ENCODE measurements around the gene HIVEP3.

HIVEP3 gene

GRCh38 chr1:41582004-41582325 lies 336.8 kb downstream of the HIVEP3 start:
- H3K9ac ChIP-seq (ENCODE audit: low read length) = no peak overlapping the region
- H4K20me1 ChIP-seq (ENCODE audit: insufficient read depth, low read length) = no peaks in the 10 kb centered on the region
- no peak overlapping the region for H3K4me3 ChIP-seq (ENCODE audit: low read depth, low read length, poor library complexity, severe bottlenecking)
- H3F3A ChIP-seq (ENCODE audit: insufficient read depth, low read length) = no peaks in the 10 kb centered on the region
- no peak overlapping the region for H3K27ac ChIP-seq (ENCODE audit: low read depth, low read length, poor library complexity, severe bottlenecking)
- no peaks in the 10 kb centered on the region for H3K9me2 ChIP-seq (ENCODE audit: low read depth, low read length)
- H3K4me2 ChIP-seq (ENCODE audit: low read length) = no peak overlapping the region
- H3K79me2 ChIP-seq (ENCODE audit: insufficient read depth, low read length) = no peaks in the 10 kb centered on the region
- H3K36me3 ChIP-seq (ENCODE audit: insufficient read depth, low read length) = no peaks in the 10 kb centered on the region
- peaks cover 8% of the 10 kb centered on the region for H3K4me1 ChIP-seq (ENCODE audit: insufficient read depth, low read length, severe bottlenecking)
- TF ChIP-seq EZH2 (IDR thresholded peaks at IDR 0.05; ENCODE audit: borderline replicate concordance, low read length) (no peak), CTCF (IDR thresholded peaks at IDR 0.05; ENCODE audit: low read length) (no peak)
- H3K27me3 ChIP-seq (ENCODE audit: insufficient read depth, low read length) = no peaks in the 10 kb centered on the region
- H2AFZ ChIP-seq (ENCODE audit: low read length) = no peak overlapping the region
- no peaks in the 10 kb centered on the region for H3K9me3 ChIP-seq (ENCODE audit: low read length)

GRCh38 chr1:41581216-41582003 lies 337.3 kb downstream of the HIVEP3 start:
- no peak overlapping the region for H3K27ac ChIP-seq (ENCODE audit: low read depth, low read length, poor library complexity, severe bottlenecking)
- H3K4me2 ChIP-seq (ENCODE audit: low read length) = no peak overlapping the region
- H3K4me3 ChIP-seq (ENCODE audit: low read depth, low read length, poor library complexity, severe bottlenecking) = no peak overlapping the region
- H2AFZ ChIP-seq (ENCODE audit: low read length) = no peak overlapping the region
- H4K20me1 ChIP-seq (ENCODE audit: insufficient read depth, low read length) = no peaks in the 10 kb centered on the region
- peaks cover 8% of the 10 kb centered on the region for H3K4me1 ChIP-seq (ENCODE audit: insufficient read depth, low read length, severe bottlenecking)
- TF ChIP-seq EZH2 (IDR thresholded peaks at IDR 0.05; ENCODE audit: borderline replicate concordance, low read length) (no peak), CTCF (IDR thresholded peaks at IDR 0.05; ENCODE audit: low read length) (no peak)
- no peaks in the 10 kb centered on the region for H3K27me3 ChIP-seq (ENCODE audit: insufficient read depth, low read length)
- no peaks in the 10 kb centered on the region for H3K9me2 ChIP-seq (ENCODE audit: low read depth, low read length)
- H3K79me2 ChIP-seq (ENCODE audit: insufficient read depth, low read length) = no peaks in the 10 kb centered on the region
- no peaks in the 10 kb centered on the region for H3K9me3 ChIP-seq (ENCODE audit: low read length)
- H3K36me3 ChIP-seq (ENCODE audit: insufficient read depth, low read length) = no peaks in the 10 kb centered on the region
- H3K9ac ChIP-seq (ENCODE audit: low read length) = no peak overlapping the region
- H3F3A ChIP-seq (ENCODE audit: insufficient read depth, low read length) = no peaks in the 10 kb centered on the region

DNA sequence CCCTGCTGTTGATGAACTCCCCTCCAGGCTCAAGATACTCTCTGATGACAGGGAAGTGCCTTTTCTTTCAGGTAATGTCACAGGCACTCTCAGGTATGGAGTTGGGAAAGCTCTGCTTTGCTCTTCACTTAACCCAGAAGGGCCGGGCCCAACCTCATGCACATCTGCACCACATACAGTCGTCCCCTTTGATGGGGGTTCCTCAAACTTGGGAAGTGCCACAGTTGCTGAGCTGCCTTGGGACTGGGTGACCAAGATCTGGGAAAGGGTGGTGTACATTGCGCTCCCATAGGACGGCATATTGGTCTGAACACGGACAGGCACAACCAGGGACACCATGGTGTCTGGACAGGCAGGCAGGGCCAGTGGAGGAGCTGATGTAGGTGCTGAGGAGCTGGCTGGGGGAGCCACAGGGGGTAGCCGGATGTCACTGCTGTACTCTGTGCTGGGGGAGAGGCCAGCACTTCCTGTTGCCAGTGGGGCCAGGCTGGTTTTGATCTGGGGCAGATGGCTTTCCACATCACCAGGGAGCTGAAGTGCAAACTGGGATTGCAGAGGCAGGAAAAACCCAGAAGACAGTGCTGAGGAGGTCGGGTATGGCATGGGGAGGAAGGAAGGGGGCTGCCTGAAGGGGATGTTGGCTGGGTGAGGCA lies 338.1 kb downstream of the HIVEP3 start:
- no peak overlapping the region for H3K4me2 ChIP-seq (ENCODE audit: low read length)
- no peaks in the 10 kb centered on the region for H3K79me2 ChIP-seq (ENCODE audit: insufficient read depth, low read length)
- H3K36me3 ChIP-seq (ENCODE audit: insufficient read depth, low read length) = no peaks in the 10 kb centered on the region
- H3K27me3 ChIP-seq (ENCODE audit: insufficient read depth, low read length) = no peaks in the 10 kb centered on the region
- no peak overlapping the region for H3K4me3 ChIP-seq (ENCODE audit: low read depth, low read length, poor library complexity, severe bottlenecking)
- no peaks in the 10 kb centered on the region for H4K20me1 ChIP-seq (ENCODE audit: insufficient read depth, low read length)
- H3K27ac ChIP-seq (ENCODE audit: low read depth, low read length, poor library complexity, severe bottlenecking) = no peak overlapping the region
- TF ChIP-seq EZH2 (IDR thresholded peaks at IDR 0.05; ENCODE audit: borderline replicate concordance, low read length) = no peak
- no peak for TF ChIP-seq CTCF (IDR thresholded peaks at IDR 0.05; ENCODE audit: low read length)
- peaks cover 8% of the 10 kb centered on the region for H3K4me1 ChIP-seq (ENCODE audit: insufficient read depth, low read length, severe bottlenecking)
- H3K9ac ChIP-seq (ENCODE audit: low read length) = no peak overlapping the region
- no peak overlapping the region for H2AFZ ChIP-seq (ENCODE audit: low read length)
- no peaks in the 10 kb centered on the region for H3K9me3 ChIP-seq (ENCODE audit: low read length)
- no peaks in the 10 kb centered on the region for H3F3A ChIP-seq (ENCODE audit: insufficient read depth, low read length)
- H3K9me2 ChIP-seq (ENCODE audit: low read depth, low read length) = no peaks in the 10 kb centered on the region

All from OCI-LY1 (cell line).